Left renal pelvis (tissue), 4 donors: ENCODE measurements around the gene NHEJ1. TPM values are rescaled to one million over a fixed set of nuclear protein-coding genes. Genes with fewer than 3 reads are reported as not detected.

ENCODE experiments used
- DNase-seq, 4 donors: peaks; one replicate each; pipeline ENCODE4 v3.0.0-alpha.2; 2013; ENCODE audit warnings: low read depth in 4 of 4, low spot score in 3 of 4
- polyA plus RNA-seq, 4 donors: library from polyadenylated mRNA; unstranded; fragments of 120-200 nt; gene quantifications; one replicate each; pipeline ENCODE4 v1.2.1, GENCODE V29; 2013; ENCODE audit not compliant: insufficient read length in 4 of 4

The NHEJ1 gene
- polyA plus RNA-seq, 4 donors: 14.8 to 21.3 (median 18.7) TPM

DNA sequence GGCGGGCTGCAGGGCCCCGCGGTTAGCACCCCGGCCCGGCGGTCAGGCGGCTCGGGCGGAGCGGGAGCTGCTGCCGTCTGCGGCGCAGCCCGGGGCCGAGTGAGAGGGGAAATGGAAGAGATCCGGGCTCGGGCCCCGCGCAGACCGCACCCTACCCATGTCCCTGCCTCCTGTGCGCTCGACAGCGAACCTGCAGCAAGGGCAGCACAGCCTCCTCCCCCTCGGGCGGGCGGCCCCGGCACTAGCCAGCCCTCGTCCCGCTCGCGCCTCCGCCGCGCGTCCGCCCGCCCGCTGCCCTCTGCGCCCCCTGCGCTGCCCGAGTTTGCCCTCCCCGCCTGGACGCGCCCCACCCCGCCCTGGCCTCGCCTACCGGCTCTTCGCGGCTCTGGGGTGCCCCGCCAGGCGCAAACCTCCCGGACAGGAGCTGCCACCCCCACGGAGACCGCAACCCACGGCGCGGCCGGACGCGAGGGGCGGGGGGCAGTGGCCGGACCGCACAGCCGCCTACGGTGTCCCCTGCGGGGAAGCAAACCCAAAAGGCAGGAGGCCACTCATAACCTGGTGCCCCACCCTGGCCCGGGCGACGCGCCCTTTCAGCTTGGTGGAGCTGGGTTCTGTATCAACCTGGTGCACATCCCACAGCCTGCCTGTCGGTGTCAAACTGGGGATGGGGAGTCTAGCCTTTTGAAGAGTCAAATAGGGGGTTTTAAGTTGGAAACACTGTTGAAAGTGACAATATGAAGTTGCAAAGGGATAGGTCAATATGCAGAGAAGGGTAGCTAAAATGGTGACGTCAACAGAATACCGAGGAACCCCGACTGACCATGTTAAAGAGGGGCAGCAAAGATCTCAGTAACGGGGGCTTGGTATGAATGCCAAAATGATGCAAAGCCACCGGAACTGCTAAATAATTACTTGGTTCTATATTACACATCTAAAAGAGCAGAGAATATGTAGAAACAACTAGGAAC, 99.5 kb downstream of the NHEJ1 start, which contains the start of gene IHH:
Gene IHH (minus strand): TSS at position 101 of the 971 bp plus-strand sequence. CDS start 454 bp downstream, outside the sequence.
- DNase-seq: no peak

DNA sequence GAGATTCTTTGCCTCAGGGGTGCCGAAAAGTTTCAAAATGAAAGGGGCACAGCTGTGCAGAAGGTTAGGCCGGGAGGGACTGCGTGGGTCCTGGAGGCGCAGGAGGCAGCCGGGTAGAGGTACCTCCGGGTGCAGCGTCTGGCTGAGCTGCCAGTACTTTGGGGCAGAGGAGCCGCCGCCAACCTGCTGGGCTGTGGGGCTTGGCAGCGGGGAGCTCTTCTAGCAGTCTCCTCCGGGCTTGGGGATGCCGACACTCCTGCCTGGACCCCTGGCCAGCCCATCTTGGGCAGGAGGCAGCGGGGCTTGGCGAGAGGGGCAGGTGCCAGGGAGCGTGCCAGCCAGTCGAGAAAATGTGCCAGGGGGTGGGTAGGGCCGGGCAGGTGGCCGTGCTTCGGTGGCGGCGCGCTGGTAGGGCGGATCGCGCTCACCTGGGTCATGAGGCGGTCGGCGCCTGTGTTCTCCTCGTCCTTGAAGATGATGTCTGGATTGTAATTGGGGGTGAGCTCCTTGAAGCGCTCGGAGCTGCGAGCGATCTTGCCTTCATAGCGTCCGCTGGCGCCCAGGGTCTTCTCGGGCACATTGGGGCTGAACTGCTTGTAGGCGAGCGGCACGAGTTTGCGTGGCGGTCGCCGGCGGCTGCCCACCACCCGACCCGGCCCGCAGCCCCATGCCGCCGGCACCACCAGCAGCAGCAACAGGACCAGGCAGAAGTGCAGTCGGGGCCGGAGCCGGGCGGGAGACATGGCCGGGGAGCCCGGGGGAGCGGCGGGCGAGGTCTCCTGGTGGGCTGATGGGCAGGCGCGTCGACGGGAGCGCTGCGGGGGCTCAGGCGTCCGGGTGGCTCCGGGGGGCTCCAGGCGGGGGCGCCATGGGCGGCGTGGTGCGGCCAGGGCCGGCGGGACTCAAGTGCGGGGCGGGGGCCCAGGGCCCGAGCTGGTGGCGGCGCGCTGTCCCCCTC, 100.6 kb downstream of the NHEJ1 start:
- DNase-seq: no peak

DNA sequence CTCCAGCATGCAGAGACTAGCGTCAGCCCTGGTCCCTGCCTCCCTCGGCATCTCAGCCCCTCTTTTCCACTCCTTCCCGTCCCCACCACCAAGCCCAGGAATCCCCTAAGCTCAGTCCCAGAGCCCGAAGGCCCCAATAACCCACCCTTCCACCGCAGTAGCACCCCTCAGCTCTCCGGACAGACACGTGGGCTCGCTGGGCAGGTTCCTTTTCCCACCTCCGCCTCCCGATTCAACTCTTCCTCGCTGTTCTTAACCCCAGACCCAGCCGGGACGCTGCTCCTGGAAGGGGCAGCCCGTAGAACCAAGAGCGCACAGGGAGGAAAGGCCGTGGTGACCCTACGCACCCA, 101.3 kb downstream of the NHEJ1 start:
- DNase-seq: no peak

DNA sequence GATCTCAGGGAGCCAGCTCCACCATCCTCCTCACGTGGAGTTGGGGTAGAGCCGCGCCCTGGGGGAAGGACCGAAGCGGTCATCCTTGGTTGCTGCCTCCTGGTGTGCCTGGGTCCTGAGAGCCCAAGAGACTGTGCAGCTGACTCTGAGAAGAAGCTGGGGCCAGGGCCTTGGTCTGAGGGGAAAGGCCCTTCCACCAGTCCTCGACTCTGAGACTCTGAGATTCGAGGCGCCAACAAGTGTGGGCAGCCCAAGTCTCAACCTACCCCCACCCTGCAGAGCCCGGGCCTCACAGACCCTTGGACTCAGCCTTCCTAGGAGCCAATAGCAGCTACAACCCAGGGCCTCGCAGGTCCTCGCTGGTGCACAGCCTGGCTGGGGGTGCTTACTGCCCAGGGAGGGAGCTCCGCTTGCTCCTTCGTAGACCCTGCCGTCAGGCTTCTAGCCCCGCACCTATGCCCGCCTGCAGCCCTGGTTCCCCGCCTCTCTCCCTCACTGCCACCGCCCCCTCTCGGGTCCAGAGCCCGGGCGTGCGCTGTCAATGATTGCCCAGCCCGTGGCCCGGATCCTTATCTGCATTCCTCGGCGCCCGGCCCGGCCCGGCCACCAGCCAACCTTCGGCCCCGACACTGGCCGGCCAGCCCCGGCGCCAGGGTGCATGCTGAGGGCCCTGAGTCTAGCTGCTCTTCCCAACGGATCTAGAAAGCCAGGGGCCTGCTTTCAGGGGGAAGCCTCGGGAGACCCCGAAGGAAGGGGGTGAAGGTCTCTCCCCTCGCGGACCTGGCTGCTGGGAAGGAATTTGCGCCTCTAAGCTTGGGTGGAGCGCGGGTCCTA, 101.9 kb downstream of the NHEJ1 start:
- no peak for DNase-seq

DNA sequence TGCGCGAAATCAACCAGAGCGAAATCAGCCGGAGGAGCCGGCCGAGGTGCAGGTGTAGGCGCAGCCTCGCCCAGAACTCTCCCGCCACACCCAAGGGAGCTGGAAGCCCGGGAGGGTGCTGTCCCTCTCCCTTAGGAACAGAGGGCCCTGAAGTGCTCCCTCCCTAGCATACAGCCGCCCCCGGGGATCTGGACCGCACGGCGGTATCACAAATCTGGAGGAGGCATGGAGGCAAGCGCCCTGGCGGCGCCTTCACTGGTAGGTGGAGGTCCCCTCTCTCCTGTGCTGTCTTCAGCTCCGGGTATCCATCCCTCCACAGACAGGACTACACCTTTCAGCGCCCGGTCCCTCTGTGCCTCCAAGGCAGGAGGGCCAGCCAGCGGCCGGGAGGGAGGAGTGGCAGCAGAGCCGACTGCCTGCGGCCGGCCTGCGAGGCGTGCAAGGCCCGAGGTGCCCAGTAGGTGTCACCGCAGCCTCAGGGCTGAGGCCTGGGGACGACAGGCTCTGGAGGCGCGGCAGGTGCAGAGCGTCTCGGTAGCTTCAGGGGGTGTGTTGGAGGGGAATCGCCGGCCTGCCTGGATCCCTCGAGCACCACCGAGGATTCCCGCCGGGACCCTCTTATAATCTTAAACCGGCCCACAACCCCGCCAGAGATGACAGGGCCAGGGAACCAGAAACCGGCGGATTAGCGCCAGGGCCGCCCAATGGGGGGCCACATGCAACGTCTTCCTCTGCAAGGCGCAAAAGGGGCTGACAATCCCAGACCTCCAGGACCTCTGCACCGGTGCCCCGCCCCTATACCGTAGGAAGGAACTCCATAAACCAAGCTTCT, 102.7 kb downstream of the NHEJ1 start:
- DNase-seq: peak in 1 of 4 donors; percentile 37

DNA sequence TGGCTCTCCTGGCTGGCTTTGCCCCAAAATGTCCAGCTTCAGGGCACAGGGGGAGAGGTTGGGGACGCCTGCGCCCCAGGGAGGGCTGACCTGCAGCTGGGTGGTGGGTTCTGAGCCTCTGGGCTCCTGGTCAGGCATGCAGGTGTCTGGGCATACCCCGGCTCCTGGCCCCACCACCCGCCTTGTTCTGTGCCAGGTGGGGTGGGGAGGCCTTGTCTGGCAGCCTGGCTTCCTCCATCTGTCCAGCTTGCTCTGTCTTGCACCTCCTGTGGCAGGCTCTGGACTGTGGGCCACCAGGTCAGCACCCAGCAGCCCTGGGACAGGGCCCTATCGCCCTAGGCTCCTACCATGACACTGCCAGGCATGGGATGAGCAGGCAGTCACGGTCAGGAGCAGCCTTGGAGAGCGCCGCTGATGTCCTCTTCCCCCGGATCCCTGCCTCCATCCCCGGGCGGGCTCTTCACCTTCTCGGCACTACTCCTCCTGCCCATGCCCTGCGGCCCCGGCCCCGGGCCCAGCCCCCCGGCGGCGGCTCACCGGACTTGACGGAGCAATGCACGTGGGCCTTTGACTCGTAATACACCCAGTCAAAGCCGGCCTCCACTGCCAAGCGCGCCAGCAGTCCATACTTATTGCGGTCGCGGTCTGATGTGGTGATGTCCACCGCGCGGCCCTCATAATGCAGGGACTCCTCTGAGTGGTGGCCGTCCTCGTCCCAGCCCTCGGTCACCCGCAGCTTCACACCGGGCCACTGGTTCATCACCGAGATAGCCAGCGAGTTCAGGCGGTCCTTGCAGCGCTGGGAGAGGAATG, 103.5 kb downstream of the NHEJ1 start:
- no peak for DNase-seq

DNA sequence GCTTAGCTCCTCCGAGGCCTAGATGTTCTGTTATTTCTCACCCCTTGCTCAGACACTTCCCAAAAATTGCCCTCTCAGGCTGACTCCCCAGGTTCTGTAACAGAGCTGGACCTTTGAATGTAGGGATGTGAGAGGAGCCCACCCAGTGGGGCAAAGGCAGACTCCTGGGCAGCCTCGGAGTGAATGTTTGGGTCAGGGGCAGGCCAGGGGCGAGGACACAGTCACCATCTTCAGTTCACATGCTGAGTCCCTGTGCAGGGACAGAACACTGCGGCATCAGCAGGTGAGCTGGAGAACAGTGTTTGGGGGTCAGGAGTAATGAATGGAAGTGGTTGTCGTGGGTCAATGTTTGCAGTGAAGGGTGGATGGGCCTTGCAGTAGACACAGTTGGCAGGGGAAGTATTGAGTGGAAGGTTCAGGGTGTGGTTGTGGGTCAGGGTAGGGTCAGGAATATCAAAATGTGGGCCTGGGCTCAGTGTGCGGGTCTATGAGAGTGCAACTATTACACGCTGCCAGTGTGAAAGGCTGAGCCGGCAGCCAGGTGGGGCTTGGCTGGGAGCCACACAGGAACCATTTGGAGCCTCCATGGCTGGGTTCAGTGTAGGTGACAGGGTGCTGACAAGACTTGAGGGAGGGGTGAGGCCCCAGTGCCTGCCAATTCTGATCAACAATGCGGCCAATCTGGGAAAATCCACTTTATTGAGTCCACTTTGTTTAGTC, 104.3 kb downstream of the NHEJ1 start:
- DNase-seq: no peak

DNA sequence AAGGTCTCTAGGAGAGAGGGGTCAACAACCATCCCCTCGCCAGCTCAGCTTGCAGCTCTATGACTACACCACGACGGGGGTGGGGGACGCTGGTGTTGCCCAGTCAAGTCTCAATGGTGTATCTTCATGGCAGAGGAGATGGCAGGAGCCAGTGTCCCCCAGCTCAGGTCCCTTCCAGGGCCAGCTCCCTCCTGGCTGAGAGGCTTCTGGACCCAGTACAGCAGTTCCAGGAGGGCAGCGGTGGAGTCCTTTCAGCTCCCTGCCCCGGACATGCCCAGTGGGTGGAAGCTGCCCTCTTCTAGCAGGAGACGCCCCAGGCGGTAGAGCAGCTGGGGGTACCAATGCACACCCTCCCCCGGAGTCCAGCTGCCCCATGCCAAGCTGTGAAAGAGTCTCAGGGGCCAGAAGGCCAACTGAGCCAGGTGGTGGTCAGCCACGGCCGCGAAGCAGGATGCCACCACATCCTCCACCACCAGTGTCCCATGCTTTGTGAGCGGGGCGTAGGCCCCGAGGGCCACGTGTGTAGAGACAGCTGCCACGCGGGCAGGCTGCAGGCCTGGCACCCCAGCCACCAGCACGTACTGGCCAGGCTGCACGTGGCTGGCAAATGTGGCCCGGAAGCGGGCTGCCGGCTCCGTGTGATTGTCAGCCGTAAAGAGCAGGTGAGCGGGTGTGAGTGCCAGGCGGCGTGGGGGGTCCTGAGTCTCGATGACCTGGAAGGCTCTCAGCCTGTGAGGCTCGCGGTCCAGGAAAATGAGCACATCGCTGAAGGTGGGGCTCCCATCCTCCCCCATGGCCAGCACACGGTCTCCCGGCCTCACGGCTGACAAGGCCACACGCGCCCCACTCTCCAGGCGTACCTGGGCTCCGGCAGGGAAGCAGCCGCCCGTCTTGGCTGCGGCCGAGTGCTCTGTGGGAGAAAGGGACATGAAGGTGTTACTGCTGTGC, 105.4 kb downstream of the NHEJ1 start:
- DNase-seq: no peak

DNA sequence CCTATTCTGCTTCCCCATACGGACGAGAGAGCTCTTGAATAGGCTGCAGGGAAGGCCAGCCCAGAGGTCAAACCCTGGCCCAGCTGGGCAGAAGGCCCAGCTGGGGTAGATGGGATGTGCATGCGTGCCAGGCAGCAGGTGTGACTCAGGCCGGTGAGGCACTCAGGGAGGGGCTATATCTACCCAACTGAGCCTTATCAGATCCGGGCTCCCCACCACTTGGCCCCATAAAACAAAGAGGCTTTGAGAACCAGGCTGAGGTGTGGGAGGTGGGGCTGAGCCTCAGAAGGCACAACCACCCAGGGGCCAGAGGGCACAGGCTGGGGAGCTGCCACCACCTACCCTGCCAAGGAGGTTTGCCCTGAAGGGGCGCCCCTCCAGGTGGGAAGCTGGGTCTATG, 111.3 kb downstream of the NHEJ1 start:
- DNase-seq: no peak

DNA sequence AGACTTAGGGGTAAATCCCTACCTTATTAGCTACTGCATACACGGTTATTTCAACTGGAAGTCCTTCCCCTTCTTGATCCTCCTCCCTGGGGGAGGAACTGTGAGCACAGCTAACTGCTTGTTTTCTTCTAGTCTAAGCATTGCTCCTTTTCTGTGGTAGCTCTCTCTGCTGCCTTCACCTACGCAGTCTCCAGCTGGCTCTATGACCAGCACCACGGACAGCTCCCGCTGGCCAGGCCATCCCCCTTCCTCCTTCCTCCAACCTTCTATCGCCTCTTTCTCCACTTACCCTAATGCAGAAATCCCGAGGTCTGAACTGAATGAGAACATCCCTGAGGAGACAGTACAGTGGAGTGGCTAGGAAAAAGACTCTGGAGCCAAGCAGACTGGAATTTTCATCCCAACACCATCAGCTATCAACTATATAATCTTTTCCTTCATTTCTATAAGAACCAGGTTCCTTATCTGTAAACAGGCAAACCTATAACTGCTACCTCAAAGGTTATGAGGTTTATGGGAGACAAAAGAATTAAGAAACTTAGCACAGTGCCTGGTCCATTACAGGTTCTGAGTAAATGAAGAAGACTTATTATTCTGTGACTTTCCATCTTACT, 114.6 kb downstream of the NHEJ1 start:
- DNase-seq: peak in 1 of 4 donors; percentile 49

DNA sequence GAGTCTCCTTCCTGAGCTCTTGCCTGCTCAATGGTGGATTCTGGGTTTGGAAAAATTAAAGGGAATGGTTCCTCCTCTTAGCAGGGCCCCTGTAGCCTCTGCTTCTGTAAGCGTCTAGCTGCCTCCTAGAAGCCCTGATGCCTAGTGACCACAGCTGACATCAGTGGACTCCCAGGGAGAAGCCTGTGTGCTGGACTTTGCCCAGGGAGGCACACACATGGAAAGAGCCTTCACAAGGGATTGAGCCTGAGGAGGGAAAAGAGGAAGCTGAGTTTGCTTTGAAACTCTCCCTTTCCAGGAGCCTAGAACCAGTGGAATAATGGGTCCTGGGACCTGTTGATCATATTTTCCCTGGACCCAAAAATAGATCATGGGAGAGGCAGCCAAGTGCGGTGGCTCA, 117.9 kb downstream of the NHEJ1 start:
- no peak for DNase-seq

DNA sequence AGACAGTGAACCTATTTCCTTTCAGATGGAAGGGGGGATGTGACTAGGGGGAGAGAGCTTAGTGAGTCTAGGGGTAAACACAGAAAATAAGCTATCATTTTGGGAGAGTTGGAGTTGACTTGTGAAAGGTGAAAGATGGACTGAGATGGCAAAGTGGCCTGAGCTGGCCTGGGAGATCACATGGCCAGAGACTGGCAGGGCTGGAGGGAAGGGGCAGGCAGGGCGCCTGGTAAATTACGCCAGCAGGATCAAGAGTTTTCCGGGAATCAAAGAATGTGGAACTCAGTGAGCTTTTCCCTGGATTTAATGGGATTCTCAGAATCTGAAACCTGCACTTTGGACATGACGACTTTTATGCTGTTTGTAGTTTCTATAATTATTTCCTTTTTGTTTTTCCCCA, 118.5 kb downstream of the NHEJ1 start:
- no peak for DNase-seq

DNA sequence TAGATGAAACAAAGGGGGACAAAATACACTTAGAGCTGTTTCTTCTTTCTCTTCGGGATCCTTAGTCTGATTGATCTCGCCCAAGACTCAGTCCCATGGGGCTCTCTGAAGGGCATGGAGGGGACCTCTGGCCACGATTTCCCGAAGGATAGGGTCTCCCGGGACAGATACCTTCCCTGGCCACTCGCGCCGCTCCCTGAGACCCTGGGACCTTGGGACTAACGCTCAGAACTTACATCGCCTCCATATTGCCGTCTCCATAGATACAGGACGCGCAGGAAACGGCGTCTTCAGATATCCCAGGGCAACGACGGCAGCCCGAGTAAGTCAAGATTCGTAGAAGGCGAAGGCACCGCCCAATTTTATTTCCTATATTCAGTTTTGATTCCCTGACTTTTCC, 119.4 kb downstream of the NHEJ1 start, which contains the start of gene CFAP65:
Gene CFAP65 (minus strand): TSS at position 265 of the 400 bp plus-strand sequence. CDS start 2,468 bp downstream, outside the sequence.
- no peak for DNase-seq

DNA sequence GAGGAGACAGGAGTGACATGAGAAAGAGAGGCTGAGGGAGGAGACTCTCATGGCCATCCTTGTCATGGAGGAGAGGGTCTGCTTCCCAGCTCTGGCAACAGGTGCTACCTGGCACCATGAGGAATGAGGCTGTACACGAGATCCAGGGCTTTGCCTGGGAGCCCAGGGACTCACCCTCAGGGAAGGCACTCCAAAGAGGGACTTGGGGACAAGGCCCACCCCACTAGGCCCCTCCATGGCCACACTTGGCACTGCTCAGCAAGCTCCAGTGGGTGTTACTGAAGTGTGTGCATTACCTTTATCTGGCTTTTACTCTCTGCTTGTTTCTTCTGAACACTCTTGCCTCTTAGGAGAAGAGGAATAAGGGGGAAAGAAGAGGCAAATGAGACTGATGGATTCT, 122.0 kb downstream of the NHEJ1 start:
- DNase-seq: no peak

DNA sequence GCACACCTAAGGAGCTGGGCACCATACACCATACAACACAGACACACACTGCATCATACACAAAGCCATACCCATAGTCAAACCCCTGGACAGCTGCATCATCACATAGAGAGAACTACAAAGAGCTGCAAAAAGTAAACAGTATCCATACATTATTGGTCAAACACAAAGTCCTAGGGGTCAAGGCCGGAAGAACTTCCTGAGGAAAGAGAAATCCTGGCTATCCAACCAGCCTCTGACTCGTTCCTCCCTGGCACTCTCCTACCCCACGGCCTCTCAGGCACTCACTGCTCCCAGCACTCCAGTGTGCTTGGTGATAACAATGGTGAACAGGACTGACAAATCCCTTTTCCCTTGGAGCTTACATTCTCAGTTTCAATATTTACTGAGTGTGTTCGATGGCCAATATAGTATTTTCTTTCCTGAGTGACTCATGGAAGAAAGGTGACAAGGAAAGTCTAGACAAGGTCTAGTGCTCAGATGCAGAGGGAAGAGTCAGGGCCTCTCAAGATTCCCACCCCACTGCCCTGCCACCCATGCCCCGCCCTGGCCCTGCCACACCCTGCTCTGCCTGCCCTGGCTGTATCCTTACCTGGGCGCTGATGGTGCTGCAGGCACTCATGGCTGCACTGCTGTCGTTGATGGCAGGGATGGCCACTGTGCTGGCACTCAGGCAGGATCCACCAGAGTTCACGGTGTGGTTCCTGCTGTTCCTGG, 122.7 kb downstream of the NHEJ1 start:
- no peak for DNase-seq

DNA sequence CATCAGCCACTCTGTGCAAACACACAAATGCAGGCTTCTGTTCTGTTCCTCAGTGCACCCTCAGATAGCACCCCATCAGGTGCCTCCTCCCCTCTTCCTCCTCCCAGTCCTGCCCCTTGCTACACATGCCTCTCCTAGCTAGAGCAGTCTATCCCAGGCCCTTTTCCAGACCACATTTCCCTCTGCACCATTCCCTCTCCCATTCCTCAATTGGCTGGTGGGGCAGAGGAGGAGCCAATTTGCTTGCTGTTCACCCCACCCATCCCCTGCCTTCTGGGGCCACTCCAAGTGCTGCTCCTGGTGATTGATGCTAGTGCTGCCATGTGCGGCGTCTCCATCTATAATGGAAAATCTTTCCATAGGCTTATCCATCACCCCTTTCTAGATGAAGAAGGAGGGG, 124.7 kb downstream of the NHEJ1 start:
- no peak for DNase-seq
